ENCODE data around the gene DSN1. TPM values are rescaled to one million over a fixed set of nuclear protein-coding genes. Genes with fewer than 3 reads are reported as not detected.

Gene DSN1
- total and polyA plus RNA-seq, 9 of the 15 experiments (the other 6 are each of a cell fraction or from before 2014, with no cell fraction given), result 23.3 to 45.3 (median 31.1) TPM

GRCh38 chr20:36773597-36774390 is at the start of gene DSN1 (continued):
- TF ChIP-seq ZBTB33 (CRISPR knock-in tag; IDR thresholded peaks at IDR 0.05) (no peak), KDM2B (CRISPR knock-in tag; IDR thresholded peaks at IDR 0.05) (no peak), HNRNPUL1 (IDR thresholded peaks at IDR 0.05; ENCODE audit: low read length) (no peak), FOXK1 (CRISPR knock-in tag; IDR thresholded peaks at IDR 0.05; ENCODE audit: borderline replicate concordance) (peak; percentile 75; the same call in 1 of the 2 replicates), ESRRB (CRISPR knock-in tag; IDR thresholded peaks at IDR 0.05; ENCODE audit: borderline replicate concordance) (no peak), ZNF384 (IDR thresholded peaks at IDR 0.05; ENCODE audit: low read depth, low read length) (no peak), POLR2B (IDR thresholded peaks at IDR 0.05; ENCODE audit: low read depth, partially characterized antibody) (peak; percentile 95), ASH1L (IDR thresholded peaks at IDR 0.05; ENCODE audit: borderline replicate concordance, low read depth, partially characterized antibody) (no peak), L3MBTL2 (IDR thresholded peaks at IDR 0.05) (peak; percentile 79), PKNOX1 (IDR thresholded peaks at IDR 0.05) (peak; percentile 46), ZNF165 (CRISPR knock-in tag; IDR thresholded peaks at IDR 0.05; ENCODE audit: borderline replicate concordance) (no peak), MGA (IDR thresholded peaks at IDR 0.05) (peak; percentile 53; the same call in 1 of the 2 replicates)

All from K562 (cell line).